ENCODE results near the gene S100A12. TPM values are rescaled to one million over a fixed set of nuclear protein-coding genes. Genes with fewer than 3 reads are reported as not detected.

Gene S100A12

GRCh38 chr1:153336650-153337049 lies 38.8 kb downstream of the S100A12 start:
- no peak overlapping the region for H3K9ac ChIP-seq (ENCODE audit: low read depth, low read length, poor library complexity)
- H3K79me1 ChIP-seq (ENCODE audit: low read depth, low read length): no peaks in the 10 kb centered on the region
- no peak overlapping the region for H3K14ac ChIP-seq (ENCODE audit: low read length)
- H3K4me1 ChIP-seq (ENCODE audit: control insufficient read depth in 2 of 2, insufficient read depth in 1 of 2, low read depth in 1 of 2, low read length in 2 of 2): no peaks in the 10 kb centered on the region
- H3K4me2 ChIP-seq (ENCODE audit: insufficient read depth, low read length, poor library complexity, severe bottlenecking): no peak overlapping the region
- H4K8ac ChIP-seq (ENCODE audit: low read depth, low read length): no peak overlapping the region
- H2BK12ac ChIP-seq (ENCODE audit: low read length): no peak overlapping the region
- H2AK5ac ChIP-seq (ENCODE audit: low read depth, low read length): no peak overlapping the region
- no peak overlapping the region for H3K4me3 ChIP-seq (ENCODE audit: low read length in 2 of 2)
- no peak overlapping the region for H2BK120ac ChIP-seq (ENCODE audit: low read depth, low read length)
- H2AFZ ChIP-seq (ENCODE audit: low read length): no peak overlapping the region
- no peak overlapping the region for H3K23ac ChIP-seq (ENCODE audit: low read depth, low read length, poor library complexity)
- no peak overlapping the region for H2BK15ac ChIP-seq (ENCODE audit: low read length)
- no peak for DNase-seq (ENCODE audit: low spot score)
- H2BK5ac ChIP-seq (ENCODE audit: low read length): no peak overlapping the region
- H4K91ac ChIP-seq (ENCODE audit: low read depth, low read length, poor library complexity): no peak overlapping the region
- peaks cover 0 to 8% (median 0%) of the 10 kb centered on the region in 3 experiments for H3K27me3 ChIP-seq (ENCODE audit: control insufficient read depth in 3 of 3, insufficient read depth in 3 of 3, low read depth in 1 of 3, low read length in 3 of 3)
- no peak overlapping the region for H3K18ac ChIP-seq (ENCODE audit: low read length)
- H3K9me3 ChIP-seq (replicated peaks in 1 of 2; ENCODE audit: control insufficient read depth in 2 of 2, insufficient read depth in 1 of 2, low read depth in 1 of 2, low read length in 2 of 2): no peaks in the 10 kb centered on the region
- H3K4ac ChIP-seq (ENCODE audit: low read length): no peak overlapping the region
- H3K27ac ChIP-seq (replicated peaks; ENCODE audit: low read length): no peak overlapping the region
- H3K36me3 ChIP-seq (replicated peaks in 1 of 2; ENCODE audit: control insufficient read depth in 2 of 2, insufficient read depth in 2 of 2, low read length in 2 of 2): no peaks in the 10 kb centered on the region

- Histone ChIP-seq H2BK120ac (ENCODE audit: low read depth, low read length) (no peak overlapping the region), H3K36me3 (replicated peaks in 1 of 2; ENCODE audit: control insufficient read depth in 2 of 2, insufficient read depth in 2 of 2, low read length in 2 of 2) (no peaks in the 10 kb centered on the region), H2BK15ac (ENCODE audit: low read length) (no peak overlapping the region), H3K27me3 (ENCODE audit: control insufficient read depth in 3 of 3, insufficient read depth in 3 of 3, low read depth in 1 of 3, low read length in 3 of 3) (no peaks in the 10 kb centered on the region), H3K4ac (ENCODE audit: low read length) (no peak overlapping the region), H3K4me2 (ENCODE audit: insufficient read depth, low read length, poor library complexity, severe bottlenecking) (no peak overlapping the region), H4K8ac (ENCODE audit: low read depth, low read length) (no peak overlapping the region), H3K23ac (ENCODE audit: low read depth, low read length, poor library complexity) (no peak overlapping the region), H3K4me3 (ENCODE audit: low read length in 2 of 2) (no peak overlapping the region), H3K27ac (replicated peaks; ENCODE audit: low read length) (no peak overlapping the region), H4K91ac (ENCODE audit: low read depth, low read length, poor library complexity) (no peak overlapping the region), H3K9ac (ENCODE audit: low read depth, low read length, poor library complexity) (no peak overlapping the region), H3K18ac (ENCODE audit: low read length) (no peak overlapping the region), H3K79me1 (ENCODE audit: low read depth, low read length) (no peaks in the 10 kb centered on the region), H2BK5ac (ENCODE audit: low read length) (no peak overlapping the region), H2AFZ (ENCODE audit: low read length) (no peak overlapping the region), H2BK12ac (ENCODE audit: low read length) (no peak overlapping the region), H3K4me1 (ENCODE audit: control insufficient read depth in 2 of 2, insufficient read depth in 1 of 2, low read depth in 1 of 2, low read length in 2 of 2) (no peaks in the 10 kb centered on the region), H3K9me3 (replicated peaks in 1 of 2; ENCODE audit: control insufficient read depth in 2 of 2, insufficient read depth in 1 of 2, low read depth in 1 of 2, low read length in 2 of 2) (peaks cover 0 to 5% of the 10 kb centered on the region in 2 donors), H2AK5ac (ENCODE audit: low read depth, low read length) (no peak overlapping the region), H3K14ac (ENCODE audit: low read length) (no peak overlapping the region)
- DNase-seq (ENCODE audit: low spot score): no peak
- WGBS, 2 donors (ENCODE audit: extremely low coverage in 2 of 2, insufficient read length in 2 of 2, insufficient replicate concordance in 1 of 2): no CpG with 5 or more reads among the region's 1 CpG
Measured at GRCh38 chr1:153333902-153334301, 41.5 kb downstream of the S100A12 start.

GRCh38 chr1:153324912-153325311 lies 50.5 kb downstream of the S100A12 start:
- H4K8ac ChIP-seq (ENCODE audit: low read depth, low read length): no peak overlapping the region
- H3K27me3 ChIP-seq (ENCODE audit: control insufficient read depth in 3 of 3, insufficient read depth in 3 of 3, low read depth in 1 of 3, low read length in 3 of 3): no peaks in the 10 kb centered on the region
- H3K23ac ChIP-seq (ENCODE audit: low read depth, low read length, poor library complexity): no peak overlapping the region
- no peak overlapping the region for H2AK5ac ChIP-seq (ENCODE audit: low read depth, low read length)
- H3K27ac ChIP-seq (replicated peaks; ENCODE audit: low read length): no peak overlapping the region
- no peak overlapping the region for H3K4me3 ChIP-seq (ENCODE audit: low read length in 2 of 2)
- H2BK5ac ChIP-seq (ENCODE audit: low read length): no peak overlapping the region
- no peak overlapping the region for H3K9ac ChIP-seq (ENCODE audit: low read depth, low read length, poor library complexity)
- no peaks in the 10 kb centered on the region for H3K79me1 ChIP-seq (ENCODE audit: low read depth, low read length)
- no peak overlapping the region for H3K14ac ChIP-seq (ENCODE audit: low read length)
- no peak overlapping the region for H3K4ac ChIP-seq (ENCODE audit: low read length)
- H4K91ac ChIP-seq (ENCODE audit: low read depth, low read length, poor library complexity): no peak overlapping the region
- H2BK120ac ChIP-seq (ENCODE audit: low read depth, low read length): no peak overlapping the region
- H3K18ac ChIP-seq (ENCODE audit: low read length): no peak overlapping the region
- no peak for DNase-seq (ENCODE audit: low spot score)
- H3K9me3 ChIP-seq (replicated peaks in 1 of 2; ENCODE audit: control insufficient read depth in 2 of 2, insufficient read depth in 1 of 2, low read depth in 1 of 2, low read length in 2 of 2): no peaks in the 10 kb centered on the region
- no peak overlapping the region for H2AFZ ChIP-seq (ENCODE audit: low read length)
- no peaks in the 10 kb centered on the region for H3K4me1 ChIP-seq (ENCODE audit: control insufficient read depth in 2 of 2, insufficient read depth in 1 of 2, low read depth in 1 of 2, low read length in 2 of 2)
- no peak overlapping the region for H2BK12ac ChIP-seq (ENCODE audit: low read length)
- H3K4me2 ChIP-seq (ENCODE audit: insufficient read depth, low read length, poor library complexity, severe bottlenecking): no peak overlapping the region
- H2BK15ac ChIP-seq (ENCODE audit: low read length): no peak overlapping the region
- no peaks in the 10 kb centered on the region for H3K36me3 ChIP-seq (replicated peaks in 1 of 2; ENCODE audit: control insufficient read depth in 2 of 2, insufficient read depth in 2 of 2, low read length in 2 of 2)

Small RNA genes lying within 50 kb of the gene (small RNA-seq; reads per million reads assigned to genes)
- gene RNU6-160P (ENCODE audit: insufficient read depth) (not detected), gene S100A15A (ENCODE audit: insufficient read depth) (not detected)
